Spleen (tissue), 11 donors: ENCODE results near the gene NEO1. TPM values are rescaled to one million over a fixed set of nuclear protein-coding genes. Genes with fewer than 3 reads are reported as not detected.

Experiments used
- DNase-seq: peaks from one replicate; pipeline ENCODE4 v3.0.0-alpha.2; 2020
- H3K27ac ChIP-seq, 8 donors: fragments of 200-600 bp; sonication (generic) in 7 of 8; 1 replicate in 4 of 8; 2 replicates in 4 of 8; pipeline versions ENCODE4 v1.5.0 to v1.8.0; 2016 to 2021; ENCODE audit warnings: inconsistent platforms in 4 of 8, mild to moderate bottlenecking in 4 of 8, moderate library complexity in 1 of 8
- H3K27me3 ChIP-seq, 7 donors: fragments of 200-600 bp; sonication (generic) in 6 of 7; replicated peaks in 1 of 7; 1 replicate in 4 of 7; 2 replicates in 3 of 7; pipeline versions ENCODE4 v1.5.0 to v1.8.0; 2016 to 2021; ENCODE audit warnings: inconsistent platforms in 3 of 7, mild to moderate bottlenecking in 1 of 7
- H3K36me3 ChIP-seq, 6 donors: fragments of 200-600 bp; sonication (generic) in 5 of 6; 1 replicate in 4 of 6; 2 replicates in 2 of 6; pipeline versions ENCODE4 v1.5.0 to v1.8.0; 2016 to 2021; ENCODE audit warnings: inconsistent platforms in 2 of 6
- H3K4me1 ChIP-seq, 6 donors: fragments of 200-600 bp; sonication (generic) in 5 of 6; 1 replicate in 3 of 6; 2 replicates in 3 of 6; pipeline versions ENCODE4 v1.5.0 to v1.8.0; 2016 to 2021; ENCODE audit warnings: inconsistent platforms in 3 of 6
- H3K4me3 ChIP-seq, 8 donors: fragments of 200-600 bp; sonication (generic) in 7 of 8; 1 replicate in 4 of 8; 2 replicates in 4 of 8; pipeline versions ENCODE4 v1.5.0 to v1.8.0; 2016 to 2021; ENCODE audit warnings: inconsistent platforms in 4 of 8, mild to moderate bottlenecking in 4 of 8, moderate library complexity in 2 of 8
- H3K9me3 ChIP-seq, 8 donors: fragments of 200-600 bp; sonication (generic) in 7 of 8; 1 replicate in 4 of 8; 2 replicates in 4 of 8; pipeline versions ENCODE4 v1.5.0 to v1.8.0; 2016 to 2021; ENCODE audit warnings: inconsistent platforms in 4 of 8
- POLR2A ChIP-seq, 3 donors: fragments of 450-650 bp; IDR thresholded peaks; one replicate each; pipeline ENCODE4 v1.5.1; 2017; ENCODE audit warnings: antibody characterized with exemption in 3 of 3, mild to moderate bottlenecking in 1 of 3
- POLR2AphosphoS5 ChIP-seq, 3 donors: sonication (generic); formaldehyde crosslinking; IDR thresholded peaks; one replicate each; pipeline ENCODE4 v1.5.1; 2017; ENCODE audit warnings: antibody characterized with exemption in 3 of 3
- WGBS, 5 donors: extraction: QIAGEN DNeasy Blood & Tissue Kit in 3 of 5; methylation state at CpG; one replicate each; pipeline versions ENCODE4 v1.1.5 to v1.1.7; 2013 to 2018; 5-methylcytosine and 5-hydroxymethylcytosine counted together
- intact Hi-C: fragments of 100-400 bp; cut with DNase I; formaldehyde crosslinking; loops from one replicate; pipeline ENCODE4 v1.15.0; 2023; ENCODE audit warnings: low total_unique reads
- polyA plus RNA-seq, 3 donors: library from polyadenylated mRNA; stranded (reverse); fragments of 200-250 nt; gene quantifications; one replicate each; pipeline ENCODE4 v1.2.1, GENCODE V29; 2013
- total RNA-seq, 7 donors: library from RNA; depleted of rRNA in 3 of 7; stranded (reverse); fragments of >200 nt in 3 of 7; fragmentation: NEBNext Ultra II Directional in 4 of 7; extraction: Animal tissue kit (Norgen Biotek cat#: 25700) in 4 of 7; gene quantifications; one replicate each; pipeline versions ENCODE4 v1.1.0 to v1.2.1, GENCODE V29; 2016 to 2021
- TF ChIP-seq, protein P1 (sequence below), 11 experiments: fragments of 200-600 bp in 7 of 11; fragments of 450-650 bp in 4 of 11; sonication (generic) in 4 of 11; IDR thresholded peaks in 8 of 11; conservative IDR thresholded peaks in 3 of 11; 1 replicate in 7 of 11; 2 replicates in 4 of 11; pipeline versions ENCODE4 v1.4.0 to v1.8.0; 2016 to 2021; ENCODE audit warnings: antibody characterized with exemption in 11 of 11, inconsistent platforms in 4 of 11, mild to moderate bottlenecking in 1 of 11
- donor health status: healthy with polysubstance abuse.
- donor health status: DM: no; HTN: no; CAD: no; lungs with moderate emphysema.
- donor health status: DM: no; HTN: no; CAD: no.
- donor health status: Bipolar disorder and iron deficiency.
- donor health status: healthy.
- donor health status: DM: no; HTN: no; CAD: no.
- donor health status: DM: yes; HTN: yes; CAD: no.

NEO1 gene
- total and polyA plus RNA-seq, 10 donors: 1.4 to 14.3 (median 10.5) TPM

DNA sequence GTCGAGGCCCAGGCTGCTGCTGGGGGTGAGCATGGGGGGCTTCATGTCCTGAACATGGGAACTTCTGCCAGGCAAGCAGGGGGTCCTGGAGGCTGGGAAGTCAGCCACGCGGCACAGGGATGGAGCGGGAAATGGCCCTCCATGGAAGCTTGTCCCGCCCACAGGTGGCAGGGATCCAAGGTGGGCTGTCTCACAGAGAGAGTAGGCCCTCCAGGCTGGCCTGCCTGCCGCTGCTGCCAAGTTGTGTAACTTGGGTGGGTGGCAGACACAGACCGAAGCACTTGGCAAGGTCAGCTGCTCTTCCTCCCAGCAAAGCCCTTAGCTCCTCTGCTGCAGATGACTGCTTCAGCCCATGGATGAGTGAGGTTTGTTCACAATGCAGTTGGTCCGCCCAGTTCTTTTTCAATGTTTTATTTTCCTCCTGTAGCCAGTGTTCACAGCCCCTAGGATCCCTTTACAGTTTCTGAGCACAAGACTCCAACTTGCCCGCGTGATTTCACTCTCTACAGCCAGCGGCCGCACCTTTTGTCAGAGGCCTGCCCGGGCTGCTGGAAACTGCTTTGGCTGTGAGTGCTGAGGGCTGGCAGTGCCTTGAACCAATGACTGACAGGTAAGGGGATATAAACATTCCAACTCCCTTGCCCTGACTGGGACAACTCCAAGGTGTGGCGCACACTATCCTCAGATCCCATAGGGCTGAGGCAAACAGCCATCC is 289.8 kb downstream of the NEO1 start:
- H3K36me3 ChIP-seq: no peaks in the 10 kb centered on the region
- H3K27ac ChIP-seq: no peak overlapping the region
- no peak for DNase-seq
- 79 to 89% (median 86%) methylated on average over 8 to 14 of the region's 14 CpGs for WGBS, 5 donors
- H3K4me3 ChIP-seq: no peak overlapping the region
- H3K4me1 ChIP-seq: no peaks in the 10 kb centered on the region
- peaks cover 0 to 13% (median 6%) of the 10 kb centered on the region in 8 donors for H3K9me3 ChIP-seq
- peaks cover 0 to 18% (median 0%) of the 10 kb centered on the region in 7 donors for H3K27me3 ChIP-seq
- intact Hi-C loops: no loop called here
- TF ChIP-seq, protein P1, sequence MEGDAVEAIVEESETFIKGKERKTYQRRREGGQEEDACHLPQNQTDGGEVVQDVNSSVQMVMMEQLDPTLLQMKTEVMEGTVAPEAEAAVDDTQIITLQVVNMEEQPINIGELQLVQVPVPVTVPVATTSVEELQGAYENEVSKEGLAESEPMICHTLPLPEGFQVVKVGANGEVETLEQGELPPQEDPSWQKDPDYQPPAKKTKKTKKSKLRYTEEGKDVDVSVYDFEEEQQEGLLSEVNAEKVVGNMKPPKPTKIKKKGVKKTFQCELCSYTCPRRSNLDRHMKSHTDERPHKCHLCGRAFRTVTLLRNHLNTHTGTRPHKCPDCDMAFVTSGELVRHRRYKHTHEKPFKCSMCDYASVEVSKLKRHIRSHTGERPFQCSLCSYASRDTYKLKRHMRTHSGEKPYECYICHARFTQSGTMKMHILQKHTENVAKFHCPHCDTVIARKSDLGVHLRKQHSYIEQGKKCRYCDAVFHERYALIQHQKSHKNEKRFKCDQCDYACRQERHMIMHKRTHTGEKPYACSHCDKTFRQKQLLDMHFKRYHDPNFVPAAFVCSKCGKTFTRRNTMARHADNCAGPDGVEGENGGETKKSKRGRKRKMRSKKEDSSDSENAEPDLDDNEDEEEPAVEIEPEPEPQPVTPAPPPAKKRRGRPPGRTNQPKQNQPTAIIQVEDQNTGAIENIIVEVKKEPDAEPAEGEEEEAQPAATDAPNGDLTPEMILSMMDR (IDR thresholded peaks at IDR 0.05 in 8 of 11, conservative IDR thresholded peaks at IDR 0.05 in 3 of 11): no peak
- TF ChIP-seq POLR2AphosphoS5 (IDR thresholded peaks at IDR 0.05): no peak
- no peak for TF ChIP-seq POLR2A (IDR thresholded peaks at IDR 0.05)

DNA sequence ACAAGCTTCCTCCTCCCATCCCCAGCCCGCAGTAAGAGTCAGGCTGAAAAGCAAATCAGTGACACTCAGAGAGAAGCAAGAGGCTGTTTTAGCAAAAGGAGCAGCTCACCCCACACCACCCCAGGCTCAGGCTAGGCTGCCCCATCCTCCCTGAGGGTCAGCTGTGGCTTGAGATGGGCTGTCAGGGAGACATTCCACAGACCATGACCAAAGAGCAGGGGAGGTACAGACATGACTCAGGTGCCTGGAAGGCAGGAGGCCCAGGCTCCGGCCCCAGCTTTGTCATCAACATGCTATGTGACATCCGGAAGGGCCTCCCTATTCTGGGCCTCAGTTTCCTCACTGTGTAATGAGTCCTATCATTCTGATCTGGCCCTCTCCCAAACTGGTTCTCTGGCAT is 291.8 kb downstream of the NEO1 start:
- 82 to 93% (median 88%) methylated on average over 3 of the region's 3 CpGs for WGBS, 5 donors
- intact Hi-C loops: no loop called here
- Histone ChIP-seq H3K9me3 (peaks cover 0 to 13% (median 6%) of the 10 kb centered on the region in 8 donors), H3K4me3 (no peak overlapping the region), H3K36me3 (no peaks in the 10 kb centered on the region), H3K4me1 (no peaks in the 10 kb centered on the region), H3K27ac (no peak overlapping the region), H3K27me3 (peaks cover 0 to 26% (median 0%) of the 10 kb centered on the region in 7 donors)
- DNase-seq: no peak
- TF ChIP-seq POLR2AphosphoS5 (IDR thresholded peaks at IDR 0.05) (no peak), POLR2A (IDR thresholded peaks at IDR 0.05) (no peak)
- TF ChIP-seq, protein P1 (IDR thresholded peaks at IDR 0.05 in 8 of 11, conservative IDR thresholded peaks at IDR 0.05 in 3 of 11): no peak

DNA sequence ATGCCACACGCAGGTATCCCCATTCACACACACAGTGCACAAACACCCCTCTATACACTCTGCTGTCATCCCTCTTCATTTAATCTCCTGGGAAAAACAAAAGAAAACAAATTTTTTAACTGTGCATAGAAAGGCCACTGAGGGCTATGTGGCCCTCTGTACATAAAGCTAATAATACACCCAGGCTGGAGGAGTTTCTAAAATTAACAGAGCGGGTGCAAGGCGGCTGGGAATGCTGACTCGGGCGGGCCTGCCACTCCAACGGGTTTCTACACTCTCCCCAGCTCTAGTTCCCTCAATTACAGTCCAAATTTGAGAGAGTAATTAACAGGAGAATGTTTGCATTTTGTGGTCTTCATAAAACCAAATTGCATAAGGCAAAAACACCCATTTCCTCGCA is 293.4 kb downstream of the NEO1 start:
- WGBS, 5 donors: 67 to 86% (median 86%) methylated on average over 7 of the region's 7 CpGs
- Histone ChIP-seq H3K27ac (no peak overlapping the region), H3K27me3 (peaks cover 0 to 26% (median 0%) of the 10 kb centered on the region in 7 donors), H3K36me3 (no peaks in the 10 kb centered on the region), H3K4me3 (no peak overlapping the region), H3K9me3 (peaks cover 0 to 13% (median 6%) of the 10 kb centered on the region in 8 donors), H3K4me1 (no peaks in the 10 kb centered on the region)
- intact Hi-C loops: no loop called here
- TF ChIP-seq, protein P1 (IDR thresholded peaks at IDR 0.05 in 8 of 11, conservative IDR thresholded peaks at IDR 0.05 in 3 of 11): no peak
- no peak for TF ChIP-seq POLR2AphosphoS5 (IDR thresholded peaks at IDR 0.05)
- TF ChIP-seq POLR2A (IDR thresholded peaks at IDR 0.05): no peak
- no peak for DNase-seq

DNA sequence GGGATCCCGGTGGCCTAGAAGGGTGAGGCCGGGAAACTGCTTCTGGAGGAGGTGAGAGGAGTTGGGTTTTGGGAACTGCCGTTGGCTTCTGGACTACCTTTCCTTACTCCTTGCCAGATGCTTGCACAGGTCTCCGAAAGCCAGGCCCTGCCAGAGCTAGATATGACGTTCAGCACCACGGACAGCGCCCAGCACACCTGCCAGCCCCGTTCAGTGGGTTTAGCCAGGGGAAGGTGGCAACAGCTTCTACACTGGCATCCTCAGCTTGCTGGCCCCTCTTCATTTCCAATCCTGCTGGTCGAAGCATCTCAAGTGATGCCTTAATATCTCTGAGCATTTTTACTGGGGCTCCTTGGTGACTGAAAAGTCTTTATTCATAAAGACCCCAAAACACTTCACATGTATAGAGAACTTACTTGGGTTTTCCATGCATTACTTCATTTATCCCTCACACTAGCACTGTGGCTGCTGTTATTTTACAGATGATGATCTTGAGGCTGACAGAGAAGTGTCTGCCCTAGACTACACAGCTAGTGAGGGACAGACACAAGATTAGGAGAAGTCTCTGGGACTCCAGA is 294.6 kb downstream of the NEO1 start:
- no peak for DNase-seq
- H3K36me3 ChIP-seq: no peaks in the 10 kb centered on the region
- H3K9me3 ChIP-seq: peaks cover 0 to 13% (median 6%) of the 10 kb centered on the region in 8 donors
- intact Hi-C loops: no loop called here
- no peak for TF ChIP-seq POLR2AphosphoS5 (IDR thresholded peaks at IDR 0.05)
- no peak for TF ChIP-seq POLR2A (IDR thresholded peaks at IDR 0.05)
- TF ChIP-seq, protein P1 (IDR thresholded peaks at IDR 0.05 in 8 of 11, conservative IDR thresholded peaks at IDR 0.05 in 3 of 11): no peak
- WGBS, 5 donors: 25 to 34% (median 31%) methylated on average over 9 of the region's 9 CpGs
- no peak overlapping the region for H3K27ac ChIP-seq
- peaks cover 0 to 34% (median 0%) of the 10 kb centered on the region in 7 donors for H3K27me3 ChIP-seq
- H3K4me1 ChIP-seq: no peaks in the 10 kb centered on the region
- no peak overlapping the region for H3K4me3 ChIP-seq
